Hepatocyte (in vitro differentiated cells): Measurements from ENCODE around the gene NPTN. TPM values are rescaled to one million over a fixed set of nuclear protein-coding genes. Genes with fewer than 3 reads are reported as not detected.

ENCODE experiments used
- DNase-seq: peaks from one replicate; pipeline ENCODE4 v3.0.0-alpha.2; 2016; ENCODE audit warnings: low spot score
- H2AFZ ChIP-seq: fragments of 200-600 bp; sonication (generic); 2 replicates; pipeline ENCODE4 v1.6.0; 2016; ENCODE audit warnings: antibody characterized with exemption, mild to moderate bottlenecking
- H3K27ac ChIP-seq: fragments of 200-600 bp; sonication (generic); 2 replicates; pipeline ENCODE4 v1.5.1; 2016; ENCODE audit warnings: mild to moderate bottlenecking
- H3K27me3 ChIP-seq: fragments of 200-600 bp; sonication (generic); 2 replicates; pipeline ENCODE4 v1.6.1; 2016
- H3K36me3 ChIP-seq: fragments of 200-600 bp; sonication (generic); replicated peaks from 2 replicates; pipeline ENCODE4 v1.5.1; 2016; ENCODE audit warnings: low read depth; ENCODE audit not compliant: insufficient read depth
- H3K4me1 ChIP-seq: fragments of 200-600 bp; sonication (generic); 2 replicates; pipeline ENCODE4 v1.5.1; 2016; ENCODE audit warnings: mild to moderate bottlenecking, moderate library complexity; ENCODE audit not compliant: insufficient read depth
- H3K4me2 ChIP-seq: fragments of 200-600 bp; sonication (generic); 2 replicates; pipeline ENCODE4 v1.6.0; 2016
- H3K4me3 ChIP-seq: fragments of 200-600 bp; sonication (generic); 2 replicates; pipeline ENCODE4 v1.5.1; 2016; ENCODE audit warnings: mild to moderate bottlenecking
- H3K79me2 ChIP-seq: fragments of 200-600 bp; sonication (generic); 2 replicates; pipeline ENCODE4 v1.6.0; 2017; ENCODE audit warnings: mild to moderate bottlenecking
- H3K9me2 ChIP-seq: fragments of 200-600 bp; sonication (generic); replicated peaks from 2 replicates; pipeline ENCODE4 v1.6.0; 2017; ENCODE audit warnings: mild to moderate bottlenecking; ENCODE audit not compliant: insufficient read depth
- H3K9me3 ChIP-seq: fragments of 200-600 bp; sonication (generic); 2 replicates; pipeline ENCODE4 v1.5.1; 2016; ENCODE audit warnings: low read depth, mild to moderate bottlenecking
- H4K20me1 ChIP-seq: fragments of 200-600 bp; sonication (generic); 2 replicates; pipeline ENCODE4 v1.6.0; 2016; ENCODE audit warnings: mild to moderate bottlenecking; ENCODE audit not compliant: insufficient read depth, poor library complexity, severe bottlenecking
- CTCF ChIP-seq: fragments of 200-600 bp; sonication (generic); IDR thresholded peaks from 2 replicates; pipeline ENCODE4 v1.5.1; 2016; ENCODE audit warnings: antibody characterized with exemption, mild to moderate bottlenecking; ENCODE audit not compliant: poor library complexity
- EZH2 ChIP-seq: fragments of 200-600 bp; sonication (generic); IDR thresholded peaks from 2 replicates; pipeline ENCODE4 v1.6.1; 2016; ENCODE audit warnings: antibody characterized with exemption, mild to moderate bottlenecking, borderline replicate concordance
- EZH2phosphoT487 ChIP-seq: fragments of 200-600 bp; sonication (generic); IDR thresholded peaks from one replicate; pipeline ENCODE4 v1.6.1; 2018; ENCODE audit warnings: antibody characterized with exemption, mild to moderate bottlenecking, low read depth, moderate library complexity; ENCODE audit not compliant: unreplicated experiment, severe bottlenecking
- WGBS: methylation state at CpG from one replicate; pipeline ENCODE4 v1.1.6; 2016; ENCODE audit warnings: low lambda C conversion rate; ENCODE audit errors: missing lambda C conversion rate; 5-methylcytosine and 5-hydroxymethylcytosine counted together
- polyA plus RNA-seq: library from polyadenylated mRNA; unstranded; fragments of >200 nt; fragmentation: Nextera tagmentation; extraction: Ambion mirVana; gene quantifications from 2 replicates; pipeline ENCODE4 v1.2.1, GENCODE V29; 2016
- total RNA-seq: library from RNA; depleted of rRNA; stranded (reverse); fragments of >200 nt; gene quantifications from 2 replicates; pipeline ENCODE4 v1.2.3, GENCODE V29; 2014

NPTN gene
- total and polyA plus RNA-seq, 2 experiments from 2014 or later, result 153 to 234 TPM

- no peak for DNase-seq
- Histone ChIP-seq H3K79me2 (peaks cover 100% of the 10 kb centered on the region), H4K20me1 (peaks cover 91% of the 10 kb centered on the region), H3K4me1 (peaks cover 51% of the 10 kb centered on the region), H3K27ac (no peak overlapping the region), H3K9me2 (no peaks in the 10 kb centered on the region), H3K27me3 (no peaks in the 10 kb centered on the region), H3K36me3 (no peaks in the 10 kb centered on the region), H3K4me3 (no peak overlapping the region), H3K4me2 (no peak overlapping the region), H3K9me3 (no peaks in the 10 kb centered on the region), H2AFZ (no peak overlapping the region)
- WGBS, result 56% methylated on average over 1 of the region's 1 CpG
- TF ChIP-seq EZH2 (no peak), EZH2phosphoT487 (no peak), CTCF (no peak)
Observed at GRCh38 chr15:73624530-73624929, 8.7 kb downstream of the NPTN start.

GRCh38 chr15:73621286-73621826 lies 11.8 kb downstream of the NPTN start:
- Histone ChIP-seq H3K27ac (no peak overlapping the region), H3K4me3 (no peak overlapping the region), H3K79me2 (peaks cover 100% of the 10 kb centered on the region), H3K9me3 (no peaks in the 10 kb centered on the region), H3K4me1 (peaks cover 36% of the 10 kb centered on the region), H2AFZ (no peak overlapping the region), H3K36me3 (no peaks in the 10 kb centered on the region), H3K27me3 (no peaks in the 10 kb centered on the region), H4K20me1 (peaks cover 88% of the 10 kb centered on the region), H3K9me2 (no peaks in the 10 kb centered on the region), H3K4me2 (peak overlapping the region; percentile 2)
- no peak for DNase-seq
- no peak for TF ChIP-seq EZH2
- TF ChIP-seq CTCF, result no peak
- TF ChIP-seq EZH2phosphoT487, result no peak

GRCh38 chr15:73620078-73620477 lies 13.1 kb downstream of the NPTN start:
- peaks cover 29% of the 10 kb centered on the region for H3K4me1 ChIP-seq
- H3K4me2 ChIP-seq, result no peak overlapping the region
- H3K4me3 ChIP-seq, result no peak overlapping the region
- H3K36me3 ChIP-seq, result no peaks in the 10 kb centered on the region
- no peak for TF ChIP-seq CTCF
- TF ChIP-seq EZH2phosphoT487, result no peak
- TF ChIP-seq EZH2, result no peak
- DNase-seq, result no peak
- H3K9me2 ChIP-seq, result no peaks in the 10 kb centered on the region
- H3K27me3 ChIP-seq, result no peaks in the 10 kb centered on the region
- peaks cover 100% of the 10 kb centered on the region for H3K79me2 ChIP-seq
- no peak overlapping the region for H2AFZ ChIP-seq
- no peak overlapping the region for H3K27ac ChIP-seq
- H4K20me1 ChIP-seq, result peaks cover 92% of the 10 kb centered on the region
- no peaks in the 10 kb centered on the region for H3K9me3 ChIP-seq

GRCh38 chr15:73617913-73618312 lies 15.3 kb downstream of the NPTN start:
- Histone ChIP-seq H2AFZ (no peak overlapping the region), H3K9me3 (no peaks in the 10 kb centered on the region), H3K4me1 (peaks cover 21% of the 10 kb centered on the region), H3K79me2 (peaks cover 100% of the 10 kb centered on the region), H3K27me3 (no peaks in the 10 kb centered on the region), H3K27ac (no peak overlapping the region), H3K9me2 (no peaks in the 10 kb centered on the region), H3K36me3 (no peaks in the 10 kb centered on the region), H3K4me2 (no peak overlapping the region), H4K20me1 (peaks cover 91% of the 10 kb centered on the region), H3K4me3 (no peak overlapping the region)
- no peak for DNase-seq
- TF ChIP-seq EZH2phosphoT487 (no peak), CTCF (no peak), EZH2 (no peak)
- WGBS, result 89% methylated on average over 5 of the region's 5 CpGs
